Endothelial cell of umbilical vein (primary cell): ENCODE data around the gene HDAC4. TPM values are rescaled to one million over a fixed set of nuclear protein-coding genes. Genes with fewer than 3 reads are reported as not detected.

Experiments used
- BruUV-seq: library from RNA; stranded (reverse); fragments of 400-500 nt; replicated peaks from 2 replicates; lab custom pipeline; 2021; lab: Mats Ljungman, UMichigan
- CTCF ChIA-PET: fragments of 300-600, 350-600 bp; sonication (Branson Sonifier 250); formaldehyde crosslinking; loops from one replicate; lab custom pipeline; 2021; ENCODE audit warnings: antibody characterized with exemption, inconsistent platforms; lab: Charles Lee
- POLR2A ChIA-PET: fragments of 300-600, 350-600 bp; sonication (Branson Sonifier 250); formaldehyde crosslinking; loops from one replicate; lab custom pipeline; 2021; ENCODE audit warnings: antibody characterized with exemption, inconsistent platforms; lab: Charles Lee
- DNase-seq: peaks from one replicate; pipeline ENCODE4 v3.0.0-alpha.2; 2011; ENCODE audit warnings: low read depth, low spot score
- FAIRE-seq: peaks from 2 replicates; lab custom pipeline; 2011; peaks lifted over from hg19 to GRCh38; lab: Jason Lieb, UNC
- H2AFZ ChIP-seq: 2 replicates; pipeline ENCODE4 v1.6.0; 2012; ENCODE audit warnings: low read depth, low read length, control low read depth, inconsistent platforms
- H3K27ac ChIP-seq: 2 replicates; pipeline ENCODE4 v1.5.1; 2011; ENCODE audit warnings: low read depth, mild to moderate bottlenecking, control low read depth, low read length, moderate library complexity; ENCODE audit not compliant: insufficient read depth
- H3K27me3 ChIP-seq, 2 experiments: 2 replicates each; pipeline versions ENCODE4 v1.6.0 to v1.6.1; 2011; ENCODE audit warnings: low read length in 2 of 2, mixed read lengths in 1 of 2; ENCODE audit not compliant: control insufficient read depth in 2 of 2, insufficient read depth in 2 of 2
- H3K36me3 ChIP-seq, 2 experiments: 2 replicates in 1 of 2; 3 replicates in 1 of 2; pipeline ENCODE4 v1.5.1; 2011; ENCODE audit warnings: low read length in 2 of 2, mild to moderate bottlenecking in 1 of 2, moderate library complexity in 1 of 2; ENCODE audit not compliant: control insufficient read depth in 2 of 2, insufficient read depth in 2 of 2; ENCODE audit errors: extremely low read depth in 1 of 2
- H3K4me1 ChIP-seq: 3 replicates; pipeline ENCODE4 v1.5.1; 2011; ENCODE audit warnings: mild to moderate bottlenecking, low read length; ENCODE audit not compliant: control insufficient read depth, insufficient read depth; ENCODE audit errors: extremely low read depth
- H3K4me2 ChIP-seq: 2 replicates; pipeline ENCODE4 v1.6.1; 2011; ENCODE audit warnings: low read length, control low read depth, mixed read lengths; ENCODE audit not compliant: insufficient read depth
- H3K4me3 ChIP-seq, 3 experiments: fragments of 200-600 bp in 1 of 3; sonication (generic), shearing (Covaris generic) in 1 of 3; replicated peaks in 1 of 3; 2 replicates each; pipeline ENCODE4 v1.5.1; 2011 to 2016; ENCODE audit warnings: control low read depth in 3 of 3, low read length in 3 of 3, mild to moderate bottlenecking in 2 of 3, inconsistent platforms in 1 of 3, low read depth in 1 of 3, moderate library complexity in 1 of 3; ENCODE audit not compliant: insufficient read depth in 1 of 3
- H3K79me2 ChIP-seq: 2 replicates; pipeline ENCODE4 v1.6.0; 2012; ENCODE audit warnings: low read length, inconsistent platforms; ENCODE audit not compliant: control insufficient read depth, insufficient read depth
- H3K9ac ChIP-seq: replicated peaks from 2 replicates; pipeline ENCODE3; 2011; ENCODE audit warnings: low read length, control low read depth; ENCODE audit not compliant: insufficient read depth; ENCODE audit errors: extremely low read depth
- H3K9me1 ChIP-seq: replicated peaks from 3 replicates; pipeline ENCODE4 v1.6.0; 2011; ENCODE audit warnings: mild to moderate bottlenecking, low read length; ENCODE audit not compliant: control insufficient read depth, insufficient read depth; ENCODE audit errors: extremely low read depth
- H3K9me3 ChIP-seq: replicated peaks from 2 replicates; pipeline ENCODE4 v1.5.1; 2012; ENCODE audit warnings: low read length, inconsistent platforms; ENCODE audit not compliant: control insufficient read depth, insufficient read depth
- H4K20me1 ChIP-seq: replicated peaks from 2 replicates; pipeline ENCODE3; 2011; ENCODE audit warnings: mild to moderate bottlenecking, low read length; ENCODE audit not compliant: control insufficient read depth, insufficient read depth; ENCODE audit errors: extremely low read depth
- CTCF ChIP-seq, 2 donors: IDR thresholded peaks; 1 replicate in 1 of 2; 2 replicates in 1 of 2; pipeline ENCODE4 v1.5.1; 2011; ENCODE audit warnings: low read length in 2 of 2, mild to moderate bottlenecking in 2 of 2, moderate library complexity in 2 of 2, control low read depth in 1 of 2, inconsistent platforms in 1 of 2, low read depth in 1 of 2; ENCODE audit not compliant: insufficient read depth in 1 of 2; ENCODE audit errors: extremely low read depth in 1 of 2
- FOS ChIP-seq: IDR thresholded peaks from 2 replicates; pipeline ENCODE4 v1.6.1; 2011; ENCODE audit warnings: mild to moderate bottlenecking, low read length, moderate library complexity, borderline replicate concordance; ENCODE audit not compliant: insufficient read depth
- GATA2 ChIP-seq: IDR thresholded peaks from 2 replicates; pipeline ENCODE4 v1.7.0; 2011; ENCODE audit warnings: low read depth, mild to moderate bottlenecking, moderate library complexity, mixed read lengths, low read length; ENCODE audit not compliant: insufficient read length, insufficient read depth
- MYC ChIP-seq: IDR thresholded peaks from one replicate; pipeline ENCODE4 v1.6.1; 2011; ENCODE audit warnings: mild to moderate bottlenecking, low read depth, low read length
- POLR2A ChIP-seq: IDR thresholded peaks from 2 replicates; pipeline ENCODE4 v1.6.1; 2012; ENCODE audit warnings: low read depth, mild to moderate bottlenecking, control low read depth, low read length
- POLR2AphosphoS5 ChIP-seq: IDR thresholded peaks from 2 replicates; pipeline ENCODE4 v1.6.1; 2012; ENCODE audit warnings: low read depth, mild to moderate bottlenecking, control low read depth, low read length, moderate library complexity; ENCODE audit not compliant: insufficient read depth
- dilution Hi-C: fragments of 300-500 bp; cut with MboI; formaldehyde crosslinking; loops from one replicate; pipeline ENCODE4 v1.15.0; 2019; ENCODE audit warnings: low sequenced_read_pairs; ENCODE audit not compliant: extremely low pct_ligation_motif_present
- intact Hi-C: fragments of 100-400 bp; cut with micrococcal nuclease; formaldehyde crosslinking; loops from one replicate; pipeline ENCODE4 v1.10.0; 2022
- polyA plus RNA-seq, 4 experiments: library from polyadenylated mRNA; depleted of rRNA in 3 of 4; stranded (reverse) in 3 of 4; unstranded in 1 of 4; fragments of >200 nt; gene quantifications; 2 replicates each; pipeline versions ENCODE4 v1.2.1 to v1.2.3, GENCODE V29; 2011 to 2012; ENCODE audit warnings: missing spikeins in 1 of 4
- total RNA-seq: library from RNA; stranded (reverse); gene quantifications from 2 replicates; pipeline ENCODE4 v1.2.3, GENCODE V29; 2021
- TF ChIP-seq, protein P1 (sequence below): IDR thresholded peaks from 2 replicates; pipeline ENCODE4 v1.6.1; 2011; ENCODE audit not compliant: insufficient read depth, insufficient read length

The HDAC4 gene
- total and polyA plus RNA-seq, 2 donors (not counting 3 experiments of a cell fraction or from before 2014, with no cell fraction given) = 13.4 to 33.0 TPM

DNA sequence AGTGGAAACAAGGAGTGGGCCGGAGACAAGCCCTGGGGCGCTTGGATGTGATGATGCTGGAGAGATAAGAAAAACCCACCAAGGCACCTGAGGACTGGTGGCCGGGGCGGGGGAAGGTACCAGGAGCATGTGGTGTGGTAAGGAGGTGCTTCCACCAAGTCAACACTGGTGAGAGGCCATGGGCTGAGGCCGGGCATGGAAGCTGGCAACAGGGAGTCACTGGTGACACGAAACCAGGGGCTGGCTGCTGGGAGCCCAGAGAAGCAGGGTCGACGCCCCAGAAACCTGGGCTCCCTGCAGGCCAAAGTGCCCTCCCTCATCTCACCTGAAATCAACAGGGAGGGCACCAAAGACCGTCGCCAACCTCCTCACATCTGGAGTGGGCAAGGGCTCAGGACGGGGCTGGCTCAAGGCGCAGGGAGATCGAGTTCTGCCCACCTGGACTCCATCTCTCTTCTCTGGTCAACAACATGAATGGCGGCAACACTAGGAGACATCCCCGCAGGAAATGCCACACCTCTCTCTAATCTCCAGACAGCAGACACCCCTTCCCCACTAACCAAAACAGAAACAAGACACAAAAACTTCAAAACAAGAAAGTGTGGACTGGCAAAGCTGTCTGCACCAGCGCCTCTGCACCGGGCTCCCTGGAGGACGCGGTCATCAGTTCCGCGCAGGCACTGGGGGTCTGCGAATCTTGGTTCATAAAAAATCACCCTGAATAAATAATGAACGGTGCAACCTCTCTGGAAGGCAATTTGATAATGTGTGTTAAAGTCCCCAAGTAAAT is 185.5 kb downstream of the HDAC4 start:
- dilution Hi-C loops (no loop called here), intact Hi-C loops (no loop called here)
- H3K79me2 ChIP-seq = peaks cover 2% of the 10 kb centered on the region
- no peak overlapping the region for H3K9ac ChIP-seq
- H3K9me3 ChIP-seq = no peaks in the 10 kb centered on the region
- no peak for DNase-seq
- ChIA-PET CTCF (no interaction called here), POLR2A (no interaction called here)
- no peak overlapping the region for H2AFZ ChIP-seq
- H3K27ac ChIP-seq = no peak overlapping the region
- no peaks in the 10 kb centered on the region for H3K27me3 ChIP-seq
- H3K4me3 ChIP-seq = no peak overlapping the region
- no peaks in the 10 kb centered on the region for H3K36me3 ChIP-seq
- H3K4me2 ChIP-seq = no peak overlapping the region
- FAIRE-seq = no peak
- no TSS peak for BruUV-seq
- TF ChIP-seq CTCF (IDR thresholded peaks at IDR 0.05; ENCODE audit: extremely low read depth in 1 of 2, insufficient read depth in 1 of 2, low read depth in 1 of 2, low read length in 2 of 2) (no peak), GATA2 (no peak), FOS (no peak), POLR2A (no peak), MYC (no peak), POLR2AphosphoS5 (no peak)
- TF ChIP-seq, protein P1, sequence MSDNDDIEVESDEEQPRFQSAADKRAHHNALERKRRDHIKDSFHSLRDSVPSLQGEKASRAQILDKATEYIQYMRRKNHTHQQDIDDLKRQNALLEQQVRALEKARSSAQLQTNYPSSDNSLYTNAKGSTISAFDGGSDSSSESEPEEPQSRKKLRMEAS = no peak
- H3K9me1 ChIP-seq = no peaks in the 10 kb centered on the region
- peaks cover 8% of the 10 kb centered on the region for H3K4me1 ChIP-seq
- no peaks in the 10 kb centered on the region for H4K20me1 ChIP-seq
